NCI-H774 (cell line): ENCODE measurements around the gene CCDC51.

Source experiments
- DNase-seq: peaks from one replicate; lab custom pipeline; 2025; lab: John Stamatoyannopoulos, UW

Gene CCDC51

DNA sequence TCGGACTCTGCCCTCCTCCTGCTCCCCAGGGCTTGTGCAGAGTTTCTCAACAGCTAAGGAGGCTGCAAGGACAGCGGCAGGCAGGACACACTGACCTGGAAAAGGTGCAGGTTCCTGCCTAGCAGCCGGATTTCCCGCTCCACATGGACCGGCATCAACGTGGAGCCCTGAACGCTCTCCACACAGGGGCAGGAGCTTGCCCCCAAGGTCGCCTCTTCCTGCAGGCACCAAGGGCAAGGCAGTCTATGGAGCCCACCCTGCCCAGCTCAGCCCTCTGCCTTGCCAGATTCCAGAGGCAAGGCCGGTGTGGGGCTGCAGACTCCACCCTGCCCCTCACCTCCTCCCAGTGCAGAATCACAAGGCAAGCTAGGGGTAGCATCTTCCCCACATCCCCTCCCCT is 20.8 kb downstream of the CCDC51 start:
- no peak for DNase-seq

DNA sequence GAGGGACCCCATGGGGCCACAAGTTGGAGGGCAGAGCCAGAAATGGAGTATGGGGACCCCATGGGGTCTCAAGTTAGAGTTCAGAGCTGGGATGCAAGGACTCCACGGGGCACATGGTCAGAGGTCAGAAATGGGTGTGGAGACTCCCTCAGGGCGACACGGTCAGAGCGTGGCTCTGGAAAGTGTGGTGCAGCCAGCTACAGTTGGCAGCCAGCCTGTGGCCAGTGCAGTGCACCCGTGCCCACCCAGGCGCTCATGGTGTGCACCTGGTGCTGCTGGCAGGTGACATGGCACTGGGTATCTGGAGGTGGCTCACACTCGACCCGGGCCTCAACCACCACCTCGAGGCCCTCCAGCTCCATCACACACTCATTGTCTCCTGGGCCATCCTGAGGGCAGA is 21.3 kb downstream of the CCDC51 start:
- no peak for DNase-seq

DNA sequence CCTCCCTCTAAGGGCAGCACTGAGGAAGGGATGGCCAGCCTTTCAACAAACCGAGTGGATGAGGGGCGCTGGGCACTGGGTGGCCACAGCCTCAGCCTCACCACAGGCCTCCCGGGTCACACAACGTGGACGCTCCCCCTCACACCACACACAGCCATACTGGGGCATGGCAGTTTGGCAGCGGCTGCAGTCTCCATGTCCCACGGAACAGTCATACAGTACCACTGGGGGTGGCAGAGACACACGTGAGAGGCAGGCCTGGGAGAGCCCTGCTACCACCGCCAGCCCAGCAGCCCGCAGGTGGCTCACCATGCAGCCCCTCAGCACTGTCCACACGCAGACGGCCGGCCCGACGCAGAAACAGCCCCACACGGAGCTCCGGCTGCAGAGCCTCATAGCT is 21.8 kb downstream of the CCDC51 start:
- no peak for DNase-seq

DNA sequence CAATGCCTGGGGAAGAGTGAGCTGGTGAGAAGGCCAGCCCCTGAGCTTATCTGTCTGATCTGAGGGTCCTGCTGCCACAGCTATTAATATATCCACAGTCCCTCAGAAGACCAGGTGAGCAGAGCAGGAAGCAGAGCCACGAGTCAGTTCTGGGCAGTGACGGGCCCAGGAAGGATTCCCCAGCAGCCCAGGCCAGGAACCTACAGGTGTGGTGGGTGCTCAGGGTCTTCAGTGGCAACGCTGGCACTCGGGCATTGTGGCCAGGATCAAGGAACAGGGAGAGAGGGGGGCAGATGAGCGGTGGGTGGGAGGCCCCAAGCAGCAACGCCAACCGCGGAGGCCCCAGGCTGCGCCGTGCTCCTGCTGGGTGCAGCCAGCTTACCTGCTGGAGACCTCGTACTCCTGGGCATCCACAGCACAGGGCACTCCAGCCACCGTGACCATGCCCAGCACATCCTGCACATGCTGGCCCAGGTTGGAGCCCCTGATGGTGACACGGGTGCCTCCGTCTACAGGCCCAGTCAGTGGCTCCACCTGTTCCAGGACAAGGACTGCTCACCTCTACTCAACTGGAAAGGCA is 22.3 kb downstream of the CCDC51 start:
- DNase-seq: no peak

DNA sequence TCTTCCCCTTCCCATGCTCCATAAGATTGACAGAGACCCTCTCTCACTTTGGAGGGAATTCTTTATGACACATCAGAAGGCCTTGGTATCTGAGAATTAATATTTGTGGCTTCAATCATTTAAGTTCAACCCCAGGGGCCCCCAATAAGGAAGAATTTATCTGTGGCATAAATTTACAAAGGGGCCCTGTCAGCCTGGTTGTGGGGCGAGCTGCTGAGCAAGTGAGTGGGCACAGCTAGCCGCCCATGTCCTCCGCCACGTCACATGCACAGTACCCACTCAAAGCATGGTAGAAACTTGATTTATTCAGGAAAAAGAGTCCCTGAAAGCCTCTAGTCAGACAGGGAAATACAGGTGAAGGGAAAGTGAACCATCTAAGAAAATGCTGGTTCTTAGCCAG is 23.4 kb downstream of the CCDC51 start:
- no peak for DNase-seq

DNA sequence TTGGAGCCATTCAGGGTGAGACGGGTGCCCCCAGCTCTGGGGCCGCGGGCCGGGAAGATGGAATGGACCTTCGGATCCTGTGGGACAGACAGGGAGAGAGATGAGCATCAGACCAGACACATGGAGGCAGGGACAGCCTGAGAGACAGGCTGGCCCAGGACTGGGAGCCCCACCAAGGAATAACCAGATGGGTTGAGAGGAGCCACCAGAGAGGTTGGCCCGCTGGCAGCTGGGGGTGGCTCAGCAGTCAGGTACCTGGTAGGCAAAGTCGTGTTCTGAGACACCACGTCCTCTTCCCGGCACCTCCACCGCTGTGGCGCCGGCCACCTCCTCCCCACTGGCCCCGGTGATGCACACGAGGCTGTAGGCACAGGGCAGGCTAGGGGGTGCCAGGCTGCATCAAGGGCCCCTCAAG is 23.8 kb downstream of the CCDC51 start:
- no peak for DNase-seq

DNA sequence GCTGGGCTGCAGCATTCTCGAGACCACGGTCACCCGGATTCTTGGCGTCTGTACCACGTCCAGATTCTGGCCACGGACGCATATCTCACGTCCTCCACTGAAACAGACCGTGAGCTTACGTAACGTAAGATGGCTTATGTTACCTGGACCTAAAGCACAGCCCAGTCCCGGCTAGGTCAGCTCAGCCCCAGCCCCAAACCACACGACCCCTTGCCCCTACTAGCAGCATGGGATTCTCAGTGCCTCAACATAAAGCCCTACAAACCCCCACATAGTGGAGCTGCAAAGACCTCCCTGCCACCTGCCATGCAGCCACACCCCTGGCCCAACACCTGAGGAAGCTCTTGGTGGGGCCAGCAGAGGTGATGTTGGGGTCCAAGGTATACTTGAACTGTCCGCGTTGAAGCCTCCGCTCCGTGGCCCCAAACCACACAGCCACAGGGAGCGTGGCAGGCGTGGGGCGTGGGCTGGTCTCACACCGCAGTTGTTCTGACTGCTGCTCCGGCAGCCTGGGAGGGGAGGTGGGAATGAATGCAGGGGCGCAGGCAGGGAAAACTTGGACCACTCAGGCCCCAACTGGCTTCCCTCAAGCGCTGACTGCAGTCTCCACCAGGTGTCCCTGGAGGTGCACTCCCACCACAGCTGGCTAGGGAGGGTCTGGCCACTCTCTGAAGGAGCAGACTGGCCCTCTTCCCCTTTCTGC is 24.5 kb downstream of the CCDC51 start:
- DNase-seq: no peak

DNA sequence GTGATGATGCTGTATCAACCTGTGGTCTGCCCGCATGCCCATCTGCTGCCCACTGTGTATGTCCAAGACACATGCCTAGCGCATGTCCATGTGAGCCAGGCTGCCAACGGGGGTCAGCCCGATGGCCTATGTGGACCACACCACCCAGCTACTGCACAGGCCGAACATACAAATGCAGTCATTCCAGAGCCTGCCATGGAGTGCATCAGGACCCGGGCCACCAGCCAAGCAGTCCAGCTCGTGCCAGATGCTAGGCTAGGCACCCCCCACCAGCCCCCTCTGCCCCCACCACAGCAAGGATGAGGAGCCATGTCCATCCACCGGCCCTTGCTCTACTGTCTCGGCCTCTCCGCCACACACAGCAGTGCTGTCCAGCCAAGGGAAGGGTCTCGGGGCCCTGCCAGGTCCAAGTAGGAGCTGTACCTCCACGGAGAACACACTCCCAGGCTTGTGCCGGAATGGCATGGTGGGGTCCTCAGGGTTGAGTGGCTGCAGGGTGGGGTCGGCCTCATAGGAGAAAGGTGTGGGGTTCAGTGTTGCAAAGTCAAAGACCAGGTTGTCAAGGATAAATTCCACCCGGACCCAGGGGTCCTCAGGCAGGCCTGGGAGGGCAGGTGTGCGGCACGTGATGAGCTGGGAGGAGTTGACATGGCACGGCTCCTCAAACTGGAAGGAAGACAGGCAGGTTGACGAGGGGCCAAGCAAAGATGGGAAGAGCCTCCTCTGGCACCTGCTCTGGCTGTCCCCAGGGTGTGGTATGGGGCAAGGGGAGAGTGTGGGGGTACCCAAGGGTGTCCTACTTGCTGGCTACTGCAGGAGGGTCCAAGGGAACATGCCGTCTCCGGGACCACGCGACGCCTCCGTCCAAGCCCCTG is 25.3 kb downstream of the CCDC51 start:
- no peak for DNase-seq

DNA sequence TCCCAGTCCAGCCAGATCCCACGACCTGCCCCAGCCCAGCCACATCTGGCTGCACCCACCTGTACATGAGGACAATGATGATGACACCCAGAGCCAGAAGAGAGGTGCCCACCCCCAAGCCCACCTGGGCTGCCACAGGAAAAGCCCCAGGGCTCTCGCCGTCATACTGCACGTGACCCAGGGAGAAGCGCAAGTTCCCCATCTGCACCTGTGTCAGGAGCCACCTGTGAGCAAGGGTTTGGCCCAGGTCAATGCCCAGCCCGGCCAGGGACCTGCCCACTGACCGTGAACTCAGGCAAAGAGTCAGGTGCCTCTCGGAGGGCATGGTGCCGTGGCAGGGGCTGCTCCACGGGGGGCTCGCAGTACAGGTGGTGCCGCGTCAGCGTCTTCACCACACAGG is 26.3 kb downstream of the CCDC51 start:
- DNase-seq: no peak

DNA sequence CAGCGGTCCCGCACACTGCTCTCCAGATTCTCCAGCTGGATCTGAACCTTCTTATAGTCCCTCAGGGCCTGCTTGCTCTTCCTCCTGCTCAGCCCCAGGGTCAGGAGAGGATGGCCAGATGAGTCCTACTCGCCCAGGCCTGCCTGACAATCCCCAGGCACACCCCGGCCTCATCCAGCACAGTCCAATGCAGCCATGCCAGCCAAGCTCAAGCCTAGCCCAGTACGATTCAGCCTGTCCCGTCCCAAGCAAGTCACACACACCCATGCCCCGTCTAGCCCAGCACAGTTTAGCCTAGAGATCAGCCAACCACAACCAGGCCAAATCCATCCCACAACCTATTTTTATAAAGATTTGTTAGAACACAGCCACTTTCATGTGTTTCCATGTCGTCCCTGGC is 26.8 kb downstream of the CCDC51 start:
- DNase-seq: no peak

DNA sequence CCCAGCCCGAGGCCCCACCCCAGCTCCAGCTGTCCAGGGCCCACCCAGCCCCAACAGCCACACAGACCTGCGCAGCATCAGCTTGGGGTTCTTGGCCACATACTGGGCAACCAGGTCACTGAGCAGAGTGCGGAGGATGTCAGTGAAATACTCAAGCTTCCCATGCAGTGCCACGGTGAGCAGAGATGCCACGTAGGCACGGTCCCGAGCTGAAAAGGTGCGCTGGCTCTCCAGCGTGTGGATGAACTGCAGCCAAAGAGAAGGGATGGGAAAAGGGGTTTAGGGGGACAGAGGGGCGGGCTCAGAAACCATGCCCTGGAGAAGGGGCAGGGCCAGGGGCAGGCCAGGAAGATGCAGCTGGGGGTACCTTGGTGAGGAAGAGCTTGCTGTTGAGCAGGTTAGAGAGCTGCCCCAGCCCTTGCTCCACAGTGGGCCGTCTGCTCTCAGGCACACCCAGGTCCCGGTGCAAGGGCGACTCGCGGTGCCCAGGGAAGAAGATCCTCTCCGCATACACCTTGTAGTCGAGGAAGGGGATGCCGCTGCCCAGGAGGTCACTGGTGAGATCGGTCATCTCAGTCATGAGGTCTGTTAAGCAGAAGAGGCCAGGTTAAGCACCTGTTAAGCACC is 27.4 kb downstream of the CCDC51 start:
- DNase-seq: no peak

DNA sequence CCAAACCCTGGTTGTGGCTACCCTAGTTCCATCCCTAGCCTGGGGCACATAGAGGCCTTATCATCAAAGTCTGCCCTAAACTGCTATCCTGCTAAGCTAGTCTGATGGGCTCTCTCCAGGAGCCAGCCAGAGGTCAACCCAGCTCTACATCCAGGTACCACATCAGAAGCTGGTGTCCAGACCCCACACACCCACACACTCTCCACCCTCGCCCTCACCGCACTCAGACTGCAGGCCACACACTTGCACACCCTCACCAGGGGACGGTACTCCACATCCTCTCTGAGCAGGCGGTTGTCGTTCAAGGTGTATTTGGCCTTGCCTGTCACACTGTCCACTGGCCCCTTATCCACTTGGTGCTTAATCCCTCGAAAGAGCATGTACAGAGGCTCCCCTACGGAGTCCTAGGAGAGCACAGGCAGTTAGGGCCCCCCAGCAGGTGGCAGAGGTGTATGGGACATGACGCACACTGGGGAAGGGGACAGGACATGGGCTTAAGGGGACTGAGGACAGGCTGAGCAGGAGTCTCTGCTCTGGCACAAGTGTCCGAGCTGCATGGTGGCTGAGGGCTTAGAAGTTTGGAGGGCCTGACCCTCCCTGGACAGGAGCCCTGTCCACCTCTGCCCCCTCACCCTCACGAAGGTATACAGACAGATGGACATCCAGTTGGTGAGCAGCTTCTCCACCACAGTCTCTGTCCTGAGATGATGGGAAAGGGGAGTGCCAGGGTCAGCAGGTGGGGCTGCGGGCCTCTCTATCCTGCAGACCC is 28.1 kb downstream of the CCDC51 start:
- DNase-seq: no peak

DNA sequence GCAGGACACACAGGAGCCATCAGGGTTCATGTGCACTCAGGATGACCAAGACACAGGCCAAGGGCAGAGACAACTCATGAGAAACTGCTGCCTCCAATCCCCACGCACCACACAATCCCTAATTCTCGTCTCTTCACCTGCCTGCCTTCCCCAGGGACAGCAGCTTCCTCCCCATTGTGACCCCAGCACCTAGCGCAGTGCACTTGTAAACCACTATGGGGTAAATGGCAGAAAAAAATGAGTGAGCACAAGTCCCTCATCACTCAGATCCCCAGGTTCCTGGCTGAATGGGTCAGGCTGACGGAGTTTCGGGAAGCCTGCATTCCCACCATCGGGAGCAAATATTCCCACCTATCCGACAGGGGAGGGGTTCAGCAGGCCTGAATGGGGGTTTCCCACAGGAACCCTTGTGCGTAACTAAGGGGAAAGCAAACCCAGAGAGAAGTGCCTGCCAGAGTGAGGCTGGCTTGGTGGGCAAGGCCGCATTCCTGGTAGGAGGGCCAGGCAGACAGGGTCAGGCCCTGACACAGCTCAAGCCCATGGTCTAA is 28.8 kb downstream of the CCDC51 start:
- DNase-seq: no peak

DNA sequence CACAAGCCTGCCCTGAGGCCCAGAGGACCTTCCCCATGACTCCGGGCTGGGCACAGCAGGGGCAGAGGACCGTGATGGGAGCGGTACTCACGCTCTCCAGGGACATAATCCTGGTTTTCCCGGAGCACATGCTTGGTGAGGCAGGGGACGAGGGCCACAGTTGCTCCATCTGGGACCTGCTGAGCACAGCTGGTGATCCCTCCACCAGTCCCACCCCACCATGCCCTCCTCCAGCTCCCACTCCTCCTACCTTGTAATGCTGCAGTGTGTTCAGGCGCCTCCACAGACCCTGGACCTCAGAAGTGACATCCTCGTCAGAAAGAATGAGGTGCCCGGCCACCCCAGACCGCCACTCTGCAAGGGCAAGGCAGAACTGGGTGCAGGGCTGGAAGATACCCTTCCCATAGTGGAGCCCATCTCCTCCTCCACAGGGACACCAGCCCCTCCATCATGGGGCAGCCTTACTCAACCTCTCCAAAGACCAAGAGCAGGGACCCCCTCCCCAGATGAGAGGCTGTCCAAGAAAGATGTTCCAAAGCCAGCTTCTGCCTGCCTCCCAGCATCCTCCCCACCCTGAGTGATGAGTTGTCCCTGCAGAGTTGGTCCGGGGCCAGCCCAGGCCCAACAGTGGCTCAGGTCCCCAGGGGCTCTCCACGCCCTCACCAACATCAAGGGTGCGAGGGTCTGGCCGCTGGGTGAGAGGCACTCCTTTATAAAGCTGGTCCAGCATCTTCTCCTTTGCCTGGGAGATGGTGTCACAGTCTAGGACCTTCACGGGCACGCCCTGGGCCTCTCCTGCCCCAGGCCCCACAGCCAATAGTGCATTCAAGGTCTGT is 29.5 kb downstream of the CCDC51 start:
- DNase-seq: no peak

DNA sequence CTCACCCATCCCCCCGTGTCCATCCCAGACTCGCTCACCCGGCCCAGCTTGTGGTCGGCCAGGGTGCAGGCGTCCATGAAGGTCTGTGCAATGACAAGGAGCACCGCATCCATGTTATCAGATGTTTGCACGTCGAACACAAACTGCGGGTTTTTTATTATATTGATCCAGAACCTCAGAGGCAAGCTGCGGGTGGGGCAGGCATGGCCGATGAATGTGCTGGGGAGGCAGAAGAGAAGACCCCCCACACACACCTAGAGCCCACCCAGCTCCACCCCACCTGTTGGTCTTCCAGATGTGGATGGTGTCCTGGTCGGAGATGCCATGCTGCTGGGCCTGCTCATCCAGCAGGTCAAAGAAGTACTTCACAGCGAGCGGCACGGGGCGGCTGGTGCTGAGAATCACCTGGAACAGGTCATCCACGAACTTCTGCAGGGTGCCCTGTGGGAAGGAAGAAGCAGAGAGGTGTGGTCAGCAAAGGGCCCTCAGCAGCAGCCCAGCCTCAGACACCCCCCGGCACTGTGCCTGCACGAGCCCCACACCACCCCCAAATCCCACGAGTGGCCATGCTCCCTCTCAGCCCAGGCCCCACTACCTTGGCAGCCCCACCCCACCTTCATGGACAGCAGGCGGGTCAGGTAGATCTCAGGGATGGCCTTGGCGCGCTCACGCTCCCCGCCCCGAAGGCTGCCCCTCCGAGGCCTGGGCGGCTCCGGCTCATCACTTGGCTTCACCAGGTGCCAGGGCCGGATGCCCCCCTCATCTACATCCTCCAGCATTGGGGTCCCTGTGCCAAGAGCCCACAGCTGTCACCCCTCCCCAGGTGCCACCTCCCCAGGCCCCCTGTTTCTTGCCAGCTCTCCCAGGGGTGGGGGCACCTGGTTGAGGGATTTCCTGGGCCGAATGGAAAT is 30.4 kb downstream of the CCDC51 start:
- DNase-seq: no peak

DNA sequence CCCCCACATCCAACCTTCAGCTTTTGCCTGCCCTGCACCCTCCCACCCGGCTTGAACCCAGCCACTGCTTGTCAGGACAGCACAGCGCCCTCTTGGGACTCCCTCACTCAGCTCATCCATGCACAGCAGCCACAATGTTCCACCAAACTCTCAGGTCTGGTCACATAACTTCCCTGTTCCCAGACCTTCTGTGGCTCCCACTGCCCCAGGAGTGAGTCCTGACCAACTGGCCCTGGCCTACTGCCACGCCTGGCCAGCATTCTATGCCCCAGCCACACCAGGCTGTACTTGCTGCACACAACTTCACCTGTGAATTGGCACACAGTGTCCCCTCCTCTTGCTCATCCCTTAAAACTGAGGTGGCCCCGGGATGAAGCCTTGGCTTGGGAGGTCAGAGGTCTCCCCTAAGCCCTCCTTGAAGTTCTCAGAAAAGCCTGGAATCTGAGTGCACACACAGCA is 31.1 kb downstream of the CCDC51 start:
- no peak for DNase-seq

DNA sequence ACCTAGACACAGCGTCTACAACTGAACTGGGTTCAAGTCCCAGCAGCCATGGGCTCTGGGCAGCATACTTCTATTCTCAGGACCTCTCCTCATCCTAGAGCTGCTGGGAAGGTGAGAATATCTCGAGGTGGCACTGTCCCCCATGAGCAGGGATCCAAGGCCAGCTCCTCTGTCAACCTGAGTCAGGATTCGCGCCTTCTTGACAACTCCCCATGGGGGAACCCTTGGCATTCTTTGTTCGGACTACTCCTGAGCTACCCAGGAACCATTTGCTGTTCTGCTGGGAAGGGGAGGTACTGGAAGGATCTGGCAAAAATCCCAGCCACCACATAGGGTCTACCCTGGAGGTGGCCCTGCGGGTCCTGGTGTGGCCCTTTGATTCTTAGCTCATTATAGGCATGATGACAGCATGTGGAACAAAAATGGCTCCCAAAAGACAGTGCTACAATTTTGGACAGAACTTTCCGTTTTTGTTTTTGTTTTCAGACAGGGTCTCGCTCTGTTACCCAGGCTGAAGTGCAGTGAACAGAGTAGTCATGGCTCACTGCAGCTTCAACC is 32.3 kb downstream of the CCDC51 start:
- DNase-seq: no peak

DNA sequence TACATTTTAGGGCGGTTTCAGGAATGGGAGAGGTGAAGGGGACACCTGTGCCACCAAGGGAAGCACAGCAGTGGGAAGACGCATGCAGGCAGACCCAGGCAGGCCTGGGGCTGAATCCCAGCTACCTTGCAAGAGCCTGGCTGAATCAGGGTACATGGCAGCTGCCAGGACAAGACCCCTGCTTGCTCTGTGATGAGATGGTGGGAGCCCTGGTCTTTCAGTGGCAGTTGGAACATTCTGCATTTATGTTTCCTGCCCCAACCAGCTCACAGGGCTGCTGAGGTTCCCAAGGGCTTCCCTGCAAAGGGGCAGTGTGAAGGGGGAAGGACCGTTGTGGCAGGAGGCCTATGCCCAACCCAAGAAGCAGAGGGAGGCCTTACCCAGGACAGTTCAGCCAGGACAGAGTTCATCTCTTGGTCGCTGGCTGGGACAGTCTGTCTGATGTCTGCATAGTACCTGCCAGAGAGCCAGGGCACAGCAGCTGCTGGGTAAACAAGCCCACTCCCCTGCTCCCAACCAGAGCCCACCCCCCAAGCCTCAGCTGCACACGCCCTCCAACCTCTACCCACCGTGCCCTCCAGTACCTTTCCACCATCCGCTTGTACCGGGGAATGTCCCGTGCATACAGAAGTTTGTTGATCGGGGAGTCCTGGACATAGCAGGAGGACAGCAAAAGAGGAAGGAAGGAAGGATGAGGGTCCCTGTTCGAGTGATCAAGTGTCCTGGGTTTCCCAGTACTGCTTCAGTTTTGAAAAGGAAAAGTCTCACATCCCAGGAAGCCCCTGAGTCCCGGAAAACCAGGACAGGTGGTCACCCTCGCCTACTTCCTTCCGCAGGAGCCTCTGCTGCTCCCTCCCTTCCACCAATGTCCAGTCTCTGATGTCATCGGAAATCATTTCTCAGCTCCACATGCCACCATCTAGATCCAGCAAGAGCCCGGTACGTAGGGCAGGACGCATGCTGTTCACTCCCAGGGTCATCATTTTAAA is 33.2 kb downstream of the CCDC51 start:
- no peak for DNase-seq
